Loucy (cell line): ENCODE results near the gene RSAD1.

Experiments
- EZH2phosphoT487 ChIP-seq: fragments of 200-600 bp; IDR thresholded peaks from 2 replicates; pipeline ENCODE4 v1.6.1; 2018; ENCODE audit warnings: antibody characterized with exemption, mild to moderate bottlenecking, moderate library complexity, borderline replicate concordance
- TF ChIP-seq, protein P1 (sequence below): fragments of 200-600 bp; sonication (generic); conservative IDR thresholded peaks from 2 replicates; pipeline ENCODE4 v1.5.1; 2014; ENCODE audit warnings: mild to moderate bottlenecking, antibody characterized with exemption, low read length

- TF ChIP-seq, protein P1, sequence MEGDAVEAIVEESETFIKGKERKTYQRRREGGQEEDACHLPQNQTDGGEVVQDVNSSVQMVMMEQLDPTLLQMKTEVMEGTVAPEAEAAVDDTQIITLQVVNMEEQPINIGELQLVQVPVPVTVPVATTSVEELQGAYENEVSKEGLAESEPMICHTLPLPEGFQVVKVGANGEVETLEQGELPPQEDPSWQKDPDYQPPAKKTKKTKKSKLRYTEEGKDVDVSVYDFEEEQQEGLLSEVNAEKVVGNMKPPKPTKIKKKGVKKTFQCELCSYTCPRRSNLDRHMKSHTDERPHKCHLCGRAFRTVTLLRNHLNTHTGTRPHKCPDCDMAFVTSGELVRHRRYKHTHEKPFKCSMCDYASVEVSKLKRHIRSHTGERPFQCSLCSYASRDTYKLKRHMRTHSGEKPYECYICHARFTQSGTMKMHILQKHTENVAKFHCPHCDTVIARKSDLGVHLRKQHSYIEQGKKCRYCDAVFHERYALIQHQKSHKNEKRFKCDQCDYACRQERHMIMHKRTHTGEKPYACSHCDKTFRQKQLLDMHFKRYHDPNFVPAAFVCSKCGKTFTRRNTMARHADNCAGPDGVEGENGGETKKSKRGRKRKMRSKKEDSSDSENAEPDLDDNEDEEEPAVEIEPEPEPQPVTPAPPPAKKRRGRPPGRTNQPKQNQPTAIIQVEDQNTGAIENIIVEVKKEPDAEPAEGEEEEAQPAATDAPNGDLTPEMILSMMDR = no peak
- no peak for TF ChIP-seq EZH2phosphoT487
Observed at GRCh38 chr17:50495918-50496317, 17.3 kb downstream of the RSAD1 start.
